NT2/D1 (cell line): ENCODE measurements around the gene OAS2.

Experiments
- DNase-seq: peaks from one replicate; pipeline ENCODE4 v3.0.0-alpha.2; 2011; ENCODE audit warnings: low read depth, low spot score
- H3K27me3 ChIP-seq: 2 replicates; pipeline ENCODE4 v1.6.0; 2011; ENCODE audit warnings: mild to moderate bottlenecking; ENCODE audit not compliant: insufficient read length, insufficient read depth
- H3K36me3 ChIP-seq: 2 replicates; pipeline ENCODE4 v1.6.1; 2011; ENCODE audit warnings: mild to moderate bottlenecking, low read length, mixed read lengths; ENCODE audit not compliant: insufficient read depth, insufficient read length
- H3K4me1 ChIP-seq: 2 replicates; pipeline ENCODE4 v1.5.1; 2011; ENCODE audit not compliant: insufficient read depth, insufficient read length
- H3K4me3 ChIP-seq: 2 replicates; pipeline ENCODE4 v1.5.1; 2011; ENCODE audit warnings: low read depth; ENCODE audit not compliant: insufficient read length
- H3K9ac ChIP-seq: 2 replicates; pipeline ENCODE4 v1.6.0; 2011; ENCODE audit warnings: low read depth; ENCODE audit not compliant: insufficient read length
- H3K9me3 ChIP-seq: 2 replicates; pipeline ENCODE4 v1.5.1; 2011; ENCODE audit warnings: mild to moderate bottlenecking, low read length; ENCODE audit not compliant: insufficient read depth
- SUZ12 ChIP-seq: IDR thresholded peaks from 2 replicates; pipeline ENCODE4 v1.6.1; 2011; ENCODE audit not compliant: insufficient read length, insufficient read depth; ENCODE audit errors: extremely low read depth
- YY1 ChIP-seq: IDR thresholded peaks from 2 replicates; pipeline ENCODE4 v1.6.1; 2011; ENCODE audit not compliant: insufficient read length, insufficient read depth
- ZNF274 ChIP-seq: IDR thresholded peaks from 2 replicates; pipeline ENCODE4 v1.6.1; 2011; ENCODE audit warnings: mild to moderate bottlenecking, low read depth, low read length

Gene OAS2

DNA sequence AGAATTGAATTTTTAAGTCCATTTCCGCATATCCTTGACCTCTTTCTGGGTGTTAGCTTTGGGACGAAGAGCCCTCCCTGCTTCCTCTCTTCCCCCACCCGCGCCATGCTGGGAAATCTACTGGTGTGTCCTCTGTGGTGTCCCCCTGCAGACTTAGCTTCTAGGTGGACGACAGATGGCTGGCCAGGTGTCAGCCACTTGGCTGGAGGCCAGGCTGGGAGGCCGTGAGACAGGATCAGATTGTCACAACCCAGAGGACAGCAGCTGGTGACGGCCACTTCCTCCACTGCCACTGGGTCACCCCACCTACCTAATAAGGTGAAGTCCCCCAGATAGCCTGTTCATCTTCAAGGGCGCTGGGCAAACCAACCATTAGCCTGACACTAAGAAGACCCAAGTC lies 64.9 kb downstream of the OAS2 start:
- peaks cover 3% of the 10 kb centered on the region for H3K4me1 ChIP-seq
- H3K9ac ChIP-seq: no peak overlapping the region
- TF ChIP-seq ZNF274: no peak
- TF ChIP-seq YY1: no peak
- TF ChIP-seq SUZ12: no peak
- no peak overlapping the region for H3K4me3 ChIP-seq
- H3K36me3 ChIP-seq: no peaks in the 10 kb centered on the region
- no peaks in the 10 kb centered on the region for H3K9me3 ChIP-seq
- peaks cover 39% of the 10 kb centered on the region for H3K27me3 ChIP-seq
- DNase-seq: no peak

DNA sequence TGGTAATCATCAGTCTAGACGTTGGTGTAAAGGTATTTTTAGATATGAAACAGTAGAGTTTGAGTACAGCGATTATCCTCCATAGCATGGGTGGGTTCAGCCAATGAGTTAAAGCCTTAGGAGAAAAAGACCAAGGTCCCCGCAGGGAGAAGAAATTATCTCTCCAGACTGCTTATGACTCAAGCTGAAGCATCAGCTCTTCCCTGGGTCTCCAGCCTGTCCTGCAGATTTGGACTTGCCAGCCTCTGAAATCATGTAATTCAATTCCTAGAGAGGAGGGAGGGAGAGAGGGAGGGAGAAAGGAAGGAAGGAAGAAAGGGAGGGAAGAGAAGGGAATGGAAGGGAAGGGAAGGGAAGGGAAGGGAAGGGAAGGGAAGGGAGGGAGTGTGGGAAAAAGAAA lies 66.2 kb downstream of the OAS2 start:
- peaks cover 39% of the 10 kb centered on the region for H3K27me3 ChIP-seq
- no peaks in the 10 kb centered on the region for H3K36me3 ChIP-seq
- H3K9me3 ChIP-seq: no peaks in the 10 kb centered on the region
- H3K4me1 ChIP-seq: peaks cover 7% of the 10 kb centered on the region
- no peak overlapping the region for H3K4me3 ChIP-seq
- no peak for TF ChIP-seq YY1
- no peak for TF ChIP-seq SUZ12
- no peak for TF ChIP-seq ZNF274
- H3K9ac ChIP-seq: no peak overlapping the region
- DNase-seq: no peak

DNA sequence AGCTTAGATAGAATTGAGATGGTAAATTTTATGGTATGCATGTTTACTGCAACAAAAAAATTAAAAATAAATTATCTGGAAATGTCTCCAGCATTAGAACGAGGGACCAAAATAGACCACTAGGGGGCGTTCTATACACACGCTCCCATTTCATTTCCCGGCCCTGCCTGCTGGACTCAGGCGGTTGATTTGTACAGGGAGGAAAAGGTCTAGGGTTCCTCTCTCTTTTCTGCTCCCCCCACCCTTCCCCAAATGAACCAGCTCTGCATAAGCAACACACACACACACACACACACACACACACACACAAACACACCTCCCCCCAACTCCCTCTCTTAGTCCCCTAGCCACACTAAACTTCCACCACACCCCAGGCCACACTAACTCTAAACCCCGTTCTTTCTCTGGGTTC lies 70.4 kb downstream of the OAS2 start:
- H3K27me3 ChIP-seq: peaks cover 42% of the 10 kb centered on the region
- TF ChIP-seq SUZ12: no peak
- TF ChIP-seq YY1: no peak
- no peak for TF ChIP-seq ZNF274
- H3K36me3 ChIP-seq: no peaks in the 10 kb centered on the region
- no peak for DNase-seq
- H3K9me3 ChIP-seq: no peaks in the 10 kb centered on the region
- no peak overlapping the region for H3K4me3 ChIP-seq
- peaks cover 3% of the 10 kb centered on the region for H3K4me1 ChIP-seq
- H3K9ac ChIP-seq: no peak overlapping the region

GRCh38 chr12:113049976-113050742 lies 71.8 kb downstream of the OAS2 start:
- Histone ChIP-seq H3K9me3 (no peaks in the 10 kb centered on the region), H3K36me3 (no peaks in the 10 kb centered on the region), H3K4me1 (peaks cover 3% of the 10 kb centered on the region), H3K9ac (no peak overlapping the region), H3K27me3 (peaks cover 41% of the 10 kb centered on the region), H3K4me3 (no peak overlapping the region)
- TF ChIP-seq SUZ12 (no peak), YY1 (no peak), ZNF274 (no peak)
- DNase-seq: no peak

GRCh38 chr12:113050795-113051194 lies 72.5 kb downstream of the OAS2 start:
- Histone ChIP-seq H3K27me3 (peaks cover 41% of the 10 kb centered on the region), H3K4me1 (peaks cover 6% of the 10 kb centered on the region), H3K9me3 (no peaks in the 10 kb centered on the region), H3K9ac (no peak overlapping the region), H3K4me3 (no peak overlapping the region), H3K36me3 (no peaks in the 10 kb centered on the region)
- DNase-seq: no peak
- TF ChIP-seq YY1: no peak
- TF ChIP-seq ZNF274: no peak
- TF ChIP-seq SUZ12: no peak

DNA sequence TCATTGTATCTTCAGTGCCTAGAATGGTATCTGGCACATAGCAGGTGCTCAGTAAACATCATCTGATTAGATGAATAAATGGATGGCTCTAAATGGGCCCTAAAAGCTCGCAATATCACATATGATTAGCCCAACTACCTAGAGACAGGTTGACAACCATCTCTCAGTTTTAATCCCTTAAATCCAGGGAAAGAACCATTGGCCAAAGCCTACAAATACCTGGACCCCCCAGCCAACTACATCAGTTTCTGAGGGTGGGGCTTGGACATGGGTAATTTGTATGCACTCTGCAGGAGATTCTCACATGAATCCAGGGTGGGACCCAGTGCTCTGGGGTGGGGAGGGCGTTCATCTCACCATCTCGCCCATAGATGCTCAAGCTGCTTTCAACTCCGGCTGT lies 73.4 kb downstream of the OAS2 start:
- TF ChIP-seq ZNF274 (no peak), YY1 (no peak), SUZ12 (no peak)
- DNase-seq: no peak
- Histone ChIP-seq H3K4me1 (peaks cover 10% of the 10 kb centered on the region), H3K27me3 (peaks cover 43% of the 10 kb centered on the region), H3K36me3 (no peaks in the 10 kb centered on the region), H3K9ac (no peak overlapping the region), H3K9me3 (no peaks in the 10 kb centered on the region), H3K4me3 (no peak overlapping the region)

- Histone ChIP-seq H3K4me1 (peaks cover 10% of the 10 kb centered on the region), H3K36me3 (no peaks in the 10 kb centered on the region), H3K27me3 (peaks cover 48% of the 10 kb centered on the region), H3K9ac (no peak overlapping the region), H3K9me3 (no peaks in the 10 kb centered on the region), H3K4me3 (no peak overlapping the region)
- no peak for DNase-seq
- no peak for TF ChIP-seq ZNF274
- no peak for TF ChIP-seq SUZ12
- TF ChIP-seq YY1: no peak
Observed at GRCh38 chr12:113052326-113052725, 74.0 kb downstream of the OAS2 start.
